HCT116 (cell line): ENCODE data around the gene DHCR7. TPM values are rescaled to one million over a fixed set of nuclear protein-coding genes. Genes with fewer than 3 reads are reported as not detected.

Experiments used
- ATAC-seq: fragments of 200-7000 bp; cut with Tn5 transposase; 2 replicates; pipeline ENCODE4 v1.9.1; 2020; ENCODE audit warnings: mild to moderate bottlenecking, moderate library complexity
- BruUV-seq: library from RNA; stranded (reverse); fragments of 400-500 nt; replicated peaks from 2 replicates; lab custom pipeline; 2021; lab: Mats Ljungman, UMichigan
- CTCF ChIA-PET: fragments of 300-600 bp; sonication (Branson Sonifier 250); formaldehyde crosslinking; loops from one replicate; lab custom pipeline; 2021; ENCODE audit warnings: antibody characterized with exemption; lab: Charles Lee
- POLR2A ChIA-PET: fragments of 300-600, 350-600 bp; sonication (Branson Sonifier 250); formaldehyde crosslinking; loops from one replicate; lab custom pipeline; 2021; ENCODE audit warnings: antibody characterized with exemption; lab: Charles Lee
- RAD21 ChIA-PET, 2 experiments: fragments of 300-600 bp; sonication (Branson Sonifier 250); formaldehyde crosslinking; loops; one replicate each; lab custom pipeline; 2023; ENCODE audit warnings: low total read pairs in 2 of 2; ENCODE audit not compliant: uncharacterized antibody in 2 of 2, unreplicated experiment in 2 of 2, low non-redundant PET in 1 of 2; lab: Charles Lee
- DNase-seq: peaks from one replicate; pipeline ENCODE4 v3.0.0-alpha.2; 2010; ENCODE audit warnings: low read depth, low spot score
- H2AFZ ChIP-seq: fragments of 200-600 bp; shearing (Covaris generic), sonication (generic); 2 replicates; pipeline ENCODE4 v1.6.1; 2017; ENCODE audit warnings: low read depth, mixed run types, mixed read lengths, antibody characterized with exemption, low read length; ENCODE audit not compliant: poor library complexity, severe bottlenecking
- H3K27ac ChIP-seq: 2 replicates; pipeline ENCODE4 v1.5.1; 2012; ENCODE audit warnings: low read depth, low read length
- H3K27me3 ChIP-seq: fragments of 200-600 bp; sonication (generic); 2 replicates; pipeline ENCODE4 v1.6.1; 2016; ENCODE audit warnings: mixed run types, low read length, mixed read lengths; ENCODE audit not compliant: insufficient read depth
- H3K36me3 ChIP-seq, 2 experiments: fragments of 200-500 bp in 1 of 2; fragments of 200-600 bp in 1 of 2; sonication (Bioruptor generic) in 1 of 2; sonication (generic) in 1 of 2; 2 replicates each; pipeline versions ENCODE4 v1.5.1 to v1.6.1; 2014 to 2016; ENCODE audit warnings: low read length in 2 of 2, inconsistent platforms in 1 of 2, mixed read lengths in 1 of 2, mixed run types in 1 of 2; ENCODE audit not compliant: insufficient read depth in 2 of 2, control insufficient read depth in 1 of 2
- H3K4me1 ChIP-seq, 2 experiments: fragments of 200-600 bp in 1 of 2; sonication (generic) in 1 of 2; 2 replicates each; pipeline versions ENCODE4 v1.5.1 to v1.6.1; 2012 to 2017; ENCODE audit warnings: low read length in 2 of 2, inconsistent platforms in 1 of 2, mild to moderate bottlenecking in 1 of 2, mixed read lengths in 1 of 2, mixed run types in 1 of 2, moderate library complexity in 1 of 2; ENCODE audit not compliant: insufficient read depth in 2 of 2, control insufficient read depth in 1 of 2
- H3K4me2 ChIP-seq: fragments of 200-600 bp; sonication (generic); 2 replicates; pipeline ENCODE4 v1.6.1; 2017; ENCODE audit warnings: mixed run types, low read length, mixed read lengths
- H3K4me3 ChIP-seq, 2 experiments: fragments of 200-600 bp in 1 of 2; sonication (generic) in 1 of 2; replicated peaks in 1 of 2; 2 replicates each; pipeline ENCODE4 v1.5.1; 2011 to 2016; ENCODE audit warnings: low read length in 2 of 2, control low read depth in 1 of 2, low read depth in 1 of 2, mild to moderate bottlenecking in 1 of 2, mixed read lengths in 1 of 2, mixed run types in 1 of 2
- H3K79me2 ChIP-seq: fragments of 200-600 bp; sonication (generic); 2 replicates; pipeline ENCODE4 v1.6.1; 2017; ENCODE audit warnings: mild to moderate bottlenecking, mixed run types, low read length, moderate library complexity, mixed read lengths; ENCODE audit not compliant: insufficient read depth
- H3K9ac ChIP-seq: fragments of 200-600 bp; sonication (generic); 2 replicates; pipeline ENCODE4 v1.6.1; 2016; ENCODE audit warnings: low read length, mixed read lengths
- H3K9me2 ChIP-seq: fragments of 200-600 bp; sonication (generic), shearing (Covaris generic); 2 replicates; pipeline ENCODE4 v1.6.1; 2017; ENCODE audit warnings: mixed run types, mild to moderate bottlenecking, moderate library complexity; ENCODE audit not compliant: insufficient read depth
- H3K9me3 ChIP-seq, 2 experiments: fragments of 200-500 bp in 1 of 2; fragments of 200-600 bp in 1 of 2; sonication (Bioruptor generic) in 1 of 2; sonication (generic) in 1 of 2; 2 replicates each; pipeline ENCODE4 v1.6.1; 2014 to 2017; ENCODE audit warnings: low read length in 2 of 2, mixed read lengths in 2 of 2, inconsistent platforms in 1 of 2, low read depth in 1 of 2, mild to moderate bottlenecking in 1 of 2, mixed run types in 1 of 2, moderate library complexity in 1 of 2; ENCODE audit not compliant: control insufficient read depth in 1 of 2, insufficient read depth in 1 of 2
- H4K20me1 ChIP-seq: fragments of 200-600 bp; sonication (generic), shearing (Covaris generic); 2 replicates; pipeline ENCODE4 v1.6.1; 2017; ENCODE audit warnings: mixed run types, mild to moderate bottlenecking, moderate library complexity; ENCODE audit not compliant: insufficient read depth
- CBX3 ChIP-seq: IDR thresholded peaks from 2 replicates; pipeline ENCODE4 v1.6.1; 2012; ENCODE audit warnings: low read depth
- ELF1 ChIP-seq: IDR thresholded peaks from 2 replicates; pipeline ENCODE4 v1.6.1; 2012; ENCODE audit warnings: low read depth, borderline replicate concordance
- EZH2phosphoT487 ChIP-seq: fragments of 200-600 bp; IDR thresholded peaks from 2 replicates; pipeline ENCODE4 v1.6.1; 2018; ENCODE audit warnings: antibody characterized with exemption, borderline replicate concordance
- JUND ChIP-seq: IDR thresholded peaks from 2 replicates; pipeline ENCODE4 v1.6.1; 2012
- SIN3A ChIP-seq: IDR thresholded peaks from 2 replicates; pipeline ENCODE4 v1.6.1; 2012; ENCODE audit warnings: low read depth
- SRF ChIP-seq: IDR thresholded peaks from 2 replicates; pipeline ENCODE4 v1.6.1; 2012; ENCODE audit warnings: low read depth
- ZFX ChIP-seq: fragments of 450-650 bp; IDR thresholded peaks from 2 replicates; pipeline ENCODE4 v1.6.1; 2017
- ZNF274 ChIP-seq: fragments of 200-500 bp; sonication (Bioruptor generic); IDR thresholded peaks from 2 replicates; pipeline ENCODE4 v1.6.1; 2014; ENCODE audit warnings: mild to moderate bottlenecking, low read depth, low read length, inconsistent platforms
- intact Hi-C: fragments of 100-400 bp; cut with micrococcal nuclease; formaldehyde crosslinking; loops from 2 replicates; pipeline ENCODE4 v1.10.0; 2022
- total RNA-seq: library from RNA; stranded (reverse); gene quantifications from one replicate; pipeline ENCODE4 v1.2.1, GENCODE V29; 2021; ENCODE audit not compliant: unreplicated experiment
- TF ChIP-seq, protein P1 (sequence below): IDR thresholded peaks from 2 replicates; pipeline ENCODE4 v1.6.1; 2012
- TF ChIP-seq, protein P2 (sequence below), 3 experiments: fragments of 200-600 bp in 1 of 3; sonication (generic) in 1 of 3; IDR thresholded peaks in 2 of 3; conservative IDR thresholded peaks in 1 of 3; 2 replicates each; pipeline ENCODE4 v1.5.1; 2012 to 2017; ENCODE audit warnings: low read depth in 2 of 3, low read length in 2 of 3, antibody characterized with exemption in 1 of 3, borderline replicate concordance in 1 of 3, control low read depth in 1 of 3, mild to moderate bottlenecking in 1 of 3, mixed read lengths in 1 of 3, mixed run types in 1 of 3, moderate library complexity in 1 of 3; ENCODE audit not compliant: insufficient read depth in 1 of 3

DHCR7 gene
- total RNA-seq, 1 experiment from 2014 or later, result 115 TPM

DNA sequence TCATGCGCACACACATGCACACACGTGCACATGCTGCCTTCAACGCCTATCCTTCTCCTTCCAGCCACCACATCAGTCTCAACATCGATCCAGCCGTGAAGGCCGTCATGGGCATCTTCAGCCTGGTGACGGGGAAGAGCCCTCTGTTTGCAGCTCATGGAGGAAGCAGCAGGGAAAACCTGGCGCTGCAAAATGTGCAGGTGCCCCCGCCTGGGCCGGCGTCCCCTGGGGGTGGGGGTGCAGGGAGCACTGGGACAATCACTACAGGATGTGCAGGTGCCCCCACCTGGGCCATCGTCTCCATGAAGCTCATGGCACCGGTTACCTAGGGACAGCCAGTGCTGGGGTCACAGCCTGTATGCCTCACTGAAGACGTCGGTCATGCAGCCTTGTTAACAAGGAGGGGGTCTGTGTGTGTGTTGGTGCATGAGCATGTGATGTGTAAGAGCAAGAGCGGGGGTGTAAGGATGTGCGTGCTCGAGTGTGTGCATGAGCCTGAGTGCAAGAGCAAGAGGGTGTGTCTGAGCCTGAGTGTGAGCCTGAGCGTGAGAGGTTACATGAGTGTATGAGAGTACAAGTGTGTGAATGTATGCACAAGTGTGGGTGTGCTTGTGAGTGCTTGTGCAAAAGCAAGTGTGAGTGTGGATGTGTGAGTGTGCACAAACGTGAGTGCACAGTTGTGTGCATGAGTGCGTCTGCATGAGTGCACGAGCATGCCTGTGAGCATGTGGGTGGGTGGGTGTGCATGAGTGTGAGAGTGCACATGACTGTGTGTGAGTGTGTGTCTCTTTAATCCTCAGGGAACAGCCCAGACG lies 36.3 kb upstream of the DHCR7 start:
- peaks cover 10 to 12% of the 10 kb centered on the region in 2 experiments; a peak in 2 of 4 replicates for H3K36me3 ChIP-seq
- no peaks in the 10 kb centered on the region for H3K9me3 ChIP-seq
- H3K27ac ChIP-seq, result no peak overlapping the region
- H3K4me1 ChIP-seq, result peaks cover 0 to 5% of the 10 kb centered on the region in 2 experiments; a peak in 1 of 4 replicates
- H3K9ac ChIP-seq, result no peak overlapping the region
- no TSS peak for BruUV-seq
- CTCF ChIA-PET, result no interaction called here
- no peak for TF ChIP-seq JUND
- TF ChIP-seq SIN3A, result no peak
- no peak for TF ChIP-seq SRF
- no peak for TF ChIP-seq ELF1
- TF ChIP-seq, protein P1, sequence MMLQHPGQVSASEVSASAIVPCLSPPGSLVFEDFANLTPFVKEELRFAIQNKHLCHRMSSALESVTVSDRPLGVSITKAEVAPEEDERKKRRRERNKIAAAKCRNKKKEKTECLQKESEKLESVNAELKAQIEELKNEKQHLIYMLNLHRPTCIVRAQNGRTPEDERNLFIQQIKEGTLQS, result no peak
- no peak for TF ChIP-seq ZFX
- no peak for TF ChIP-seq ZNF274
- no peak for TF ChIP-seq CBX3
- TF ChIP-seq, protein P2, sequence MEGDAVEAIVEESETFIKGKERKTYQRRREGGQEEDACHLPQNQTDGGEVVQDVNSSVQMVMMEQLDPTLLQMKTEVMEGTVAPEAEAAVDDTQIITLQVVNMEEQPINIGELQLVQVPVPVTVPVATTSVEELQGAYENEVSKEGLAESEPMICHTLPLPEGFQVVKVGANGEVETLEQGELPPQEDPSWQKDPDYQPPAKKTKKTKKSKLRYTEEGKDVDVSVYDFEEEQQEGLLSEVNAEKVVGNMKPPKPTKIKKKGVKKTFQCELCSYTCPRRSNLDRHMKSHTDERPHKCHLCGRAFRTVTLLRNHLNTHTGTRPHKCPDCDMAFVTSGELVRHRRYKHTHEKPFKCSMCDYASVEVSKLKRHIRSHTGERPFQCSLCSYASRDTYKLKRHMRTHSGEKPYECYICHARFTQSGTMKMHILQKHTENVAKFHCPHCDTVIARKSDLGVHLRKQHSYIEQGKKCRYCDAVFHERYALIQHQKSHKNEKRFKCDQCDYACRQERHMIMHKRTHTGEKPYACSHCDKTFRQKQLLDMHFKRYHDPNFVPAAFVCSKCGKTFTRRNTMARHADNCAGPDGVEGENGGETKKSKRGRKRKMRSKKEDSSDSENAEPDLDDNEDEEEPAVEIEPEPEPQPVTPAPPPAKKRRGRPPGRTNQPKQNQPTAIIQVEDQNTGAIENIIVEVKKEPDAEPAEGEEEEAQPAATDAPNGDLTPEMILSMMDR (IDR thresholded peaks at IDR 0.05 in 2 of 3, conservative IDR thresholded peaks at IDR 0.05 in 1 of 3; ENCODE audit: borderline replicate concordance in 1 of 3, insufficient read depth in 1 of 3, low read depth in 2 of 3, low read length in 2 of 3), result no peak
- TF ChIP-seq EZH2phosphoT487, result no peak
- TF ChIP-seq, all 23 proteins: peak for 0
- ATAC-seq (no peak), DNase-seq (no peak)
- H3K9me2 ChIP-seq, result no peaks in the 10 kb centered on the region
- no peaks in the 10 kb centered on the region for H3K27me3 ChIP-seq
- RAD21 ChIA-PET, result no interaction called here
- no peaks in the 10 kb centered on the region for H3K79me2 ChIP-seq
- no peaks in the 10 kb centered on the region for H4K20me1 ChIP-seq
- intact Hi-C loops, result no loop called here
- POLR2A ChIA-PET, result no interaction called here
- H2AFZ ChIP-seq, result no peak overlapping the region
- H3K4me2 ChIP-seq, result no peak overlapping the region
- no peak overlapping the region for H3K4me3 ChIP-seq
